Natural killer cell treated with Interleukin-12 subunit alpha and Interleukin-12 subunit beta and Interleukin-15 and Interleukin-18, amount 100 ng/mL, for 72 hours (primary cell): ENCODE data around the gene ARHGEF9. TPM values are rescaled to one million over a fixed set of nuclear protein-coding genes. Genes with fewer than 3 reads are reported as not detected.
"Not testable (repeated sequence)": the region's sequence is repeated elsewhere in the genome, so short reads cannot be mapped to it uniquely, and the experiment has no call there.

Experiments used
- ATAC-seq, 2 donors: fragments of 150-1000 bp; cut with Tn5 transposase in 1 of 2; sonication (Bioruptor Pico), chemical (Tn5 transposase) in 1 of 2; 2 replicates each; pipeline ENCODE4 v1.10.0; 2021
- DNase-seq: peaks from one replicate; pipeline ENCODE4 v3.0.0; 2022; ENCODE audit warnings: low spot score
- H3K27ac Mint-ChIP-seq, 2 donors: 1 replicate in 1 of 2; 2 replicates in 1 of 2; pipeline ENCODE4 v1.8.0; 2022; ENCODE audit warnings: mixed read lengths in 2 of 2, mild to moderate bottlenecking in 1 of 2, moderate library complexity in 1 of 2
- H3K27me3 Mint-ChIP-seq, 2 donors: 1 replicate in 1 of 2; 2 replicates in 1 of 2; pipeline ENCODE4 v1.8.0; 2022; ENCODE audit warnings: mixed read lengths in 2 of 2
- H3K36me3 Mint-ChIP-seq: one replicate; pipeline ENCODE4 v1.8.0; 2022; ENCODE audit warnings: mixed read lengths
- H3K4me1 Mint-ChIP-seq, 2 donors: 1 replicate in 1 of 2; 2 replicates in 1 of 2; pipeline ENCODE4 v1.8.0; 2022; ENCODE audit warnings: low read depth in 2 of 2, mixed read lengths in 2 of 2, mild to moderate bottlenecking in 1 of 2
- H3K4me3 Mint-ChIP-seq: one replicate; pipeline ENCODE4 v1.8.0; 2022; ENCODE audit warnings: mixed read lengths
- H3K9me3 Mint-ChIP-seq: 2 replicates; pipeline ENCODE4 v1.8.0; 2022; ENCODE audit warnings: mixed read lengths
- total RNA-seq, 2 donors: library from RNA; stranded (reverse); gene quantifications; one replicate each; pipeline ENCODE4 v1.2.3, GENCODE V29; 2022

ARHGEF9 gene
- 10 to 100 TPM; 21.6 to 36.0 TPM for total RNA-seq

GRCh38 chrX:63784902-63785707 lies at the start of gene ARHGEF9:
Gene ARHGEF9, minus strand, starts transcription at chrX:63785214. Its CDS starts 69 bp downstream, at chrX:63785145.
- Mint-ChIP-seq H3K9me3 (no peaks in the 10 kb centered on the region), H3K36me3 (no peaks in the 10 kb centered on the region)
- peak in 1 of 2 donors; percentile 53 for ATAC-seq

GRCh38 chrX:63825446-63825845 lies 40.4 kb upstream of the ARHGEF9 start:
- H3K4me1 Mint-ChIP-seq, H3K27me3 Mint-ChIP-seq, H3K4me3 Mint-ChIP-seq, H3K36me3 Mint-ChIP-seq, H3K27ac Mint-ChIP-seq, ATAC-seq, DNase-seq, H3K9me3 Mint-ChIP-seq: not testable (repeated sequence)

More at GRCh38 chrX:63784902-63785707, at the start of gene ARHGEF9:
- no peak for DNase-seq
- no peaks in the 10 kb centered on the region for H3K4me1 Mint-ChIP-seq
- no peak within 1 kb of the TSS for H3K27ac Mint-ChIP-seq
- H3K4me3 Mint-ChIP-seq, result peak within 1 kb of the TSS; percentile 51
- H3K27me3 Mint-ChIP-seq, result peaks cover 0 to 6% of the 10 kb centered on the region in 2 donors

GRCh38 chrX:63818156-63818555 lies 33.1 kb upstream of the ARHGEF9 start:
- H3K27ac Mint-ChIP-seq, result no peak overlapping the region
- H3K4me1 Mint-ChIP-seq, result no peaks in the 10 kb centered on the region
- H3K4me3 Mint-ChIP-seq, result no peak overlapping the region
- H3K36me3 Mint-ChIP-seq, result no peaks in the 10 kb centered on the region
- no peaks in the 10 kb centered on the region for H3K9me3 Mint-ChIP-seq
- ATAC-seq (no peak), DNase-seq (no peak)
- H3K27me3 Mint-ChIP-seq, result peaks cover 0 to 2% of the 10 kb centered on the region in 2 donors

DNA sequence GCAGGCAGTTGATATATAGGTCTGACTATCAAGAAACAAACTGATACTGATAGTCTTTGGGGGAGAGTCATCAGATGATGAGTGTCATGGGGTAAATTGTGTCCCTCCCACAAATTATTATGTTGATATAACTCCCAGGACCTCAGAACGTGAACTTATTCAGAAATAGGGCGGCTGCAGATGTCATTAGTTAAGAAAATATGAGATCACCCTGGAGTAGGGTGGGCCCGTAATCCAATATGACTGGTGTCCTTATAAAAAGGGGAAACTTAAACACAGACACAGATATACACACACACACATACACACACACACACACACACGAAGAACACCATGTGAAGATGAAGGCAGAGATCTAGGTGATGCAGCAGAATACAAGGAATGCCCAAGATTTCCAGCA lies 32.7 kb upstream of the ARHGEF9 start:
- ATAC-seq (no peak), DNase-seq (no peak)
- no peak overlapping the region for H3K27ac Mint-ChIP-seq
- no peaks in the 10 kb centered on the region for H3K4me1 Mint-ChIP-seq
- no peaks in the 10 kb centered on the region for H3K9me3 Mint-ChIP-seq
- no peaks in the 10 kb centered on the region for H3K36me3 Mint-ChIP-seq
- H3K27me3 Mint-ChIP-seq, result peaks cover 0 to 2% of the 10 kb centered on the region in 2 donors
- no peak overlapping the region for H3K4me3 Mint-ChIP-seq

- DNase-seq, result no peak
- H3K9me3 Mint-ChIP-seq, result no peaks in the 10 kb centered on the region
- no peaks in the 10 kb centered on the region for H3K4me1 Mint-ChIP-seq
- peaks cover 0 to 10% of the 10 kb centered on the region in 2 donors for H3K27me3 Mint-ChIP-seq
- H3K36me3 Mint-ChIP-seq, result no peaks in the 10 kb centered on the region
- H3K4me3 Mint-ChIP-seq, result no peak overlapping the region
- no peak overlapping the region for H3K27ac Mint-ChIP-seq
- no peak for ATAC-seq
Observed at GRCh38 chrX:63812823-63813222, 27.8 kb upstream of the ARHGEF9 start.

DNA sequence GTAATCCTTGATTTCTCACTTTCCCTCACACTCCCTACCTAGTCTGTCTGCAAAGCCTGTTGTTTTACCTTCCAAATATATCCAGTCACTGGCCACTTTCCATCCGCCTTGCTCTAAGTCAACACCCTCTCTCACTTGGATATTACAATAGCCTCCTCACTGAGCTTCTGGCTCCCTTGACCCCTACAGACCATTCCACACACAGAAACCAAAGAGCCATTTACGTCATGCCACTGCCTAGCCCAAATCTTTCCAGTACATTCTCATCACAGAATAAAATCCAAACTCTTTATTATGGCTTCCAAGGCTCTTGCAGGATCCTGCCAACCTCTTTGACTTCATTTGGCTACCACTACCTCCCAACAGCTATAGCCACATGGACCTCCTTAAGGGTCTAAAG lies 25.7 kb upstream of the ARHGEF9 start:
- H3K9me3 Mint-ChIP-seq, result no peaks in the 10 kb centered on the region
- no peak overlapping the region for H3K27ac Mint-ChIP-seq
- DNase-seq (no peak), ATAC-seq (no peak)
- no peaks in the 10 kb centered on the region for H3K4me1 Mint-ChIP-seq
- H3K4me3 Mint-ChIP-seq, result no peak overlapping the region
- peaks cover 7 to 13% of the 10 kb centered on the region in 2 donors for H3K27me3 Mint-ChIP-seq
- H3K36me3 Mint-ChIP-seq, result no peaks in the 10 kb centered on the region

GRCh38 chrX:63809173-63809572 lies 24.2 kb upstream of the ARHGEF9 start:
- Mint-ChIP-seq H3K4me3 (no peak overlapping the region), H3K36me3 (no peaks in the 10 kb centered on the region), H3K27ac (no peak overlapping the region), H3K27me3 (peaks cover 17 to 18% of the 10 kb centered on the region in 2 donors), H3K4me1 (no peaks in the 10 kb centered on the region), H3K9me3 (no peaks in the 10 kb centered on the region)
- ATAC-seq, result no peak
- DNase-seq, result no peak

- H3K27ac Mint-ChIP-seq, result not testable (repeated sequence)
Observed at GRCh38 chrX:63795406-63795805, 10.4 kb upstream of the ARHGEF9 start.

DNA sequence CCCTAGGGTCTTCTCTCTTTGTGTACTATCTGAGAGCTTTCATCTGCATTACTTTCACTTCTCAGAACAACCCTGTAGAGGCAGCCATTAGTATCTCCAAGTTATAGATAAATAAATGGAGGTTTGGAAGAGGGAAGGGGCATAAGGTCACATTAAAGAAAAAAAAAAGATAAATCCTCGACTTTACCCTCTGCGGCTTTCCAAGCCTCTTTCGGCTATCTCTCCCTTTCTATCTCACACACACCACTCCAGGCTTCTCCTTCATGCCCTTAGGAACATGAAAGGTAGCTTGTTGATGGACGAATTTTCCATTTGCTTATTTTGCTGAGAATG lies 660 bp upstream of the ARHGEF9 start:
- Mint-ChIP-seq H3K4me3 (peak overlapping the region; percentile 51), H3K36me3 (no peaks in the 10 kb centered on the region), H3K9me3 (no peaks in the 10 kb centered on the region), H3K27ac (no peak overlapping the region), H3K4me1 (no peaks in the 10 kb centered on the region), H3K27me3 (peaks cover 0 to 6% of the 10 kb centered on the region in 2 donors)
- ATAC-seq (no peak), DNase-seq (no peak)

More at GRCh38 chrX:63795406-63795805, 10.4 kb upstream of the ARHGEF9 start:
- DNase-seq, H3K4me3 Mint-ChIP-seq, H3K36me3 Mint-ChIP-seq, ATAC-seq, H3K9me3 Mint-ChIP-seq, H3K4me1 Mint-ChIP-seq: not testable (repeated sequence)
- H3K27me3 Mint-ChIP-seq, result peaks cover 15 to 26% of the 10 kb centered on the region in 2 donors

GRCh38 chrX:63784346-63784901 lies 590 bp downstream of the ARHGEF9 start:
- no peak overlapping the region for H3K4me3 Mint-ChIP-seq
- H3K27me3 Mint-ChIP-seq, result peaks cover 0 to 6% of the 10 kb centered on the region in 2 donors
- no peaks in the 10 kb centered on the region for H3K9me3 Mint-ChIP-seq
- no peaks in the 10 kb centered on the region for H3K4me1 Mint-ChIP-seq
- no peak for DNase-seq
- ATAC-seq, result peak in 1 of 2 donors; percentile 32
- H3K36me3 Mint-ChIP-seq, result no peaks in the 10 kb centered on the region
- no peak overlapping the region for H3K27ac Mint-ChIP-seq

- no peaks in the 10 kb centered on the region for H3K36me3 Mint-ChIP-seq
- H3K4me1 Mint-ChIP-seq, result no peaks in the 10 kb centered on the region
- no peak overlapping the region for H3K4me3 Mint-ChIP-seq
- H3K9me3 Mint-ChIP-seq, result no peaks in the 10 kb centered on the region
- DNase-seq (no peak), ATAC-seq (no peak)
- H3K27ac Mint-ChIP-seq, result no peak overlapping the region
- peaks cover 0 to 4% of the 10 kb centered on the region in 2 donors for H3K27me3 Mint-ChIP-seq
Observed at GRCh38 chrX:63782515-63782914, 2.5 kb downstream of the ARHGEF9 start.

DNA sequence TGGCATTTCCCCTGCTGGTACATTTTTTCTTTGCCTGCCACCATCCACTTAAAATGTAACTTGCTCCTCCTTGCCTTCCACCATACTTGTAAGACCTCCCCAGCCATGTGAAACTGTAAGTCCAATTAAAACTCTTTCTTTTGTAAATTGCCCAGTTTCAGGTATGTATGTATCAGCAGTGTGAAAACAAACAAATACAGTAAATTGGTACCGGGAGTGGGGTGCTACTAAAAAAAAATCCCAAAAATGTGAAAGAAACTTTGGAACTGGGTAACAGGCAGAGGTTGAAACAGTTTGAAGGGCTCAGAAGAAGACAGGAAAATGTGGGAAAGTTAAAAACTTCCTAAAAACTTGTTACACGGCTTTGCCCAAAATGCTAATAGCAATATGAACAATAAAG lies 16.3 kb downstream of the ARHGEF9 start:
- H3K27ac Mint-ChIP-seq, result no peak overlapping the region
- H3K36me3 Mint-ChIP-seq, result no peaks in the 10 kb centered on the region
- DNase-seq (no peak), ATAC-seq (no peak)
- H3K4me3 Mint-ChIP-seq, result no peak overlapping the region
- H3K9me3 Mint-ChIP-seq, result no peaks in the 10 kb centered on the region
- peaks cover 0 to 2% of the 10 kb centered on the region in 2 donors for H3K4me1 Mint-ChIP-seq
- H3K27me3 Mint-ChIP-seq, result peaks cover 0 to 8% of the 10 kb centered on the region in 2 donors

DNA sequence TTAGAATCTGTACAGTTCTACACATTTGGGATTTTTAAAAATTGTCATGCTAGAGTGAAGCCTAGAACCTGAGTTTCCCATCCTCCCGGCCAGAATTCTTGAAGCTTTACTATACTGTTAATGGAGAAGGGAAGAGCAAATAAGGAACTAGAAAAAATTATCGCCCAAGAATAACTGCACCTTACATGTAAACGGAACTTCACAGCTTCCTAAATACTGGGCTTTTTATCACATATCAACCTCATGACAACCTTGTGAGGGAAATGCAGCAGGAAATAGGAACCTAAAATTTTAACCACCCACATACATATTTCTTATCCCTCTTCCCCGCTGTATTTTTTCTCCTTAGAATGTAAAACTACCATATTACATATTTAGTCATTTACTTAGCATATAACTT lies 19.3 kb downstream of the ARHGEF9 start:
- Mint-ChIP-seq H3K36me3 (no peaks in the 10 kb centered on the region), H3K27me3 (peaks cover 0 to 3% of the 10 kb centered on the region in 2 donors), H3K4me1 (peaks cover 6 to 7% of the 10 kb centered on the region in 2 donors), H3K27ac (no peak overlapping the region), H3K9me3 (no peaks in the 10 kb centered on the region), H3K4me3 (no peak overlapping the region)
- no peak for DNase-seq
- ATAC-seq, result no peak

GRCh38 chrX:63764946-63765345 lies 20.1 kb downstream of the ARHGEF9 start:
- no peaks in the 10 kb centered on the region for H3K36me3 Mint-ChIP-seq
- peaks cover 6 to 7% of the 10 kb centered on the region in 2 donors for H3K4me1 Mint-ChIP-seq
- H3K4me3 Mint-ChIP-seq, result no peak overlapping the region
- ATAC-seq (no peak), DNase-seq (no peak)
- no peak overlapping the region for H3K27ac Mint-ChIP-seq
- peaks cover 0 to 4% of the 10 kb centered on the region in 2 donors for H3K27me3 Mint-ChIP-seq
- no peaks in the 10 kb centered on the region for H3K9me3 Mint-ChIP-seq
